ENCODE data around the gene CLDN19.
A peak's percentile ranks its signal among the peaks of the same experiment; 100 is the strongest.

Gene CLDN19

DNA sequence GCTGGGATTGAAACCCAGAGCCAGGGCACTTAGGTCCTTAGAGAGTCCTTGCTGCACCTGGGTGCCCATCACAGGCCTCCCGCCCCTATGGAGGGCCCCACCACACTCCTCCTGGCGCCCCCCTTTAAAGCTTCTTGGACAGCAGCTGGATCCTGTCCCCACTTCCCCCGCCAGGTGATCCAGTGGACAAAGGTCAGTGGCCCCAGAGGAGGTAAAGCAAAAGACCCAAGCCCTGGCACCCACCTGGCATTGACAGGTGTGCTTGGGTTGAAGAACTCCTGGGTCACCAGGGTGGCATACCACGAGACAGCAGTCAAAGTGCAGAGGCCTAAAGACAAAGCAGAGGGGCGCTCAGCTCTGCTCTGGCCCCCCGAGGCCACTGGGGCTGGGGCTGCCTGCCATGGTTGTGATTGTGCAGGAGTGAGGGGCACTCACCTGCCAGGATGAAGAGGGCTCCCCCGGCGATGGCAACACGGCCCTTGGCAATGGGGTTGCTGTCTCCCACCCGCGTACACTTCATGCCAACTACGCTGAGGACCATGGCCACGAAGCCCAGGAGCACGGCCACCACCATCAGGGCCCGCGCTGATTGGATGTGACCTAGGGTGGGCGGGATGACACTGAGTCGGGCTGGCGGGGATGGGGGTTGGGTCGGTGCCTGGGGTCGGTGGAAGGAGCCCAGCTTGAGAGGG lies 1.9 kb downstream of the CLDN19 start:
- H3K4me3 ChIP-seq (ENCODE audit: low read length) = no peak overlapping the region
- TF ChIP-seq, protein P1, sequence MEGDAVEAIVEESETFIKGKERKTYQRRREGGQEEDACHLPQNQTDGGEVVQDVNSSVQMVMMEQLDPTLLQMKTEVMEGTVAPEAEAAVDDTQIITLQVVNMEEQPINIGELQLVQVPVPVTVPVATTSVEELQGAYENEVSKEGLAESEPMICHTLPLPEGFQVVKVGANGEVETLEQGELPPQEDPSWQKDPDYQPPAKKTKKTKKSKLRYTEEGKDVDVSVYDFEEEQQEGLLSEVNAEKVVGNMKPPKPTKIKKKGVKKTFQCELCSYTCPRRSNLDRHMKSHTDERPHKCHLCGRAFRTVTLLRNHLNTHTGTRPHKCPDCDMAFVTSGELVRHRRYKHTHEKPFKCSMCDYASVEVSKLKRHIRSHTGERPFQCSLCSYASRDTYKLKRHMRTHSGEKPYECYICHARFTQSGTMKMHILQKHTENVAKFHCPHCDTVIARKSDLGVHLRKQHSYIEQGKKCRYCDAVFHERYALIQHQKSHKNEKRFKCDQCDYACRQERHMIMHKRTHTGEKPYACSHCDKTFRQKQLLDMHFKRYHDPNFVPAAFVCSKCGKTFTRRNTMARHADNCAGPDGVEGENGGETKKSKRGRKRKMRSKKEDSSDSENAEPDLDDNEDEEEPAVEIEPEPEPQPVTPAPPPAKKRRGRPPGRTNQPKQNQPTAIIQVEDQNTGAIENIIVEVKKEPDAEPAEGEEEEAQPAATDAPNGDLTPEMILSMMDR (conservative IDR thresholded peaks at IDR 0.05; ENCODE audit: low read length) = no peak
- DNase-seq (ENCODE audit: low read depth) = no peak

DNA sequence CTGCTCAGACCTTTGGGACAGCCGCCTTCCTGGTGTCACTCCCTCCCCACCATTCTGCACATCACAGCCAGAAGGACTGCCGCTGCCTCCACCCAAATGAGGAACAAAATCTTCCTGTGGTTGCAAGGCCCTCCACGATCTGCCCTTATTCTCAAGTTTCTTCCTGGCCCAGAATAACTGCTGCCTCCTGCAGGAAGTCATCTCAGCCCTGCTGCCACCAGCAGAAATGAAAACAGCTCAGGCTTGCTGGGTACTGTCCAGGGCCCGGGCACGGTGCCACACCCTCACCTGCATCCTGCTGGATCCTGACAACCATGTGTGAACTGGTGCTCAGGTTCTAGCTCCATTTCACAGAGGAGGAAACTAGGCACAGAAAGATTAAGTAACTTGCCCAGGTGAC lies 2.8 kb downstream of the CLDN19 start:
- DNase-seq (ENCODE audit: low read depth) = no peak
- TF ChIP-seq, protein P1 (conservative IDR thresholded peaks at IDR 0.05; ENCODE audit: low read length) = no peak

DNA sequence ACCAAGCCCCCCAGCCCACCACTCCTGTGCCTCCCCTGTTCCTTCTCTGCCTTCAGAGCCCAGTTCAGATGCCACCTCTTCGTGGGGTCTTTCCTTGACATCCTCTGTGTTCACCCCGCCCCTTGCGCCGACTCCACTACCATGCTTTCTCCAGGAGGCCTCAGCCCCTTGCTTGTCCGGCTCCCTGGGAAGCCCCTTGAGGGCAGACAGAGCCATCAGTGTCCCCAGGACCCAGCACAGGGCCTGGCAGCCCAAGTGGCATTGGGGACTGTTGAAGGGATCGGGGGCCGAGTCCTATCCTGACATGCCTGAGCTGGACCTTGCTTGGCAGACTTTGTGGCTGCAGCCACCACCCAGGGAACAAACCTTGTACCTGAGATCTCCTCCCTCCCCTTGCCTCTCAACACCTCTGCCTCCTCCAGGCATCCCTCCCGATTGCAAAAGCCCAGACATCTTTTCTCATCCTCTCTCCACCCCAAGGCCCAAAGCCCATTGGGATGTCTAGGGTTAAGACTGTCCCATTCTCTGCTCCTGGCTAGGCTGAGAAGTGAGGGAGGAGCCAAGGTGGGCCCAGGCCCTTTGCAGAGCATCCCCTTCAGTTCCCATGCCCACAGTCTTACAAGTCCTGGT lies 3.4 kb downstream of the CLDN19 start:
- DNase-seq (ENCODE audit: low read depth) = no peak
- TF ChIP-seq, protein P1 (conservative IDR thresholded peaks at IDR 0.05; ENCODE audit: low read length) = no peak
- H3K4me3 ChIP-seq (ENCODE audit: low read length) = no peak overlapping the region

More for the DNA sequence above, 2.8 kb downstream of the CLDN19 start:
- no peak overlapping the region for H3K4me3 ChIP-seq (ENCODE audit: low read length)

DNA sequence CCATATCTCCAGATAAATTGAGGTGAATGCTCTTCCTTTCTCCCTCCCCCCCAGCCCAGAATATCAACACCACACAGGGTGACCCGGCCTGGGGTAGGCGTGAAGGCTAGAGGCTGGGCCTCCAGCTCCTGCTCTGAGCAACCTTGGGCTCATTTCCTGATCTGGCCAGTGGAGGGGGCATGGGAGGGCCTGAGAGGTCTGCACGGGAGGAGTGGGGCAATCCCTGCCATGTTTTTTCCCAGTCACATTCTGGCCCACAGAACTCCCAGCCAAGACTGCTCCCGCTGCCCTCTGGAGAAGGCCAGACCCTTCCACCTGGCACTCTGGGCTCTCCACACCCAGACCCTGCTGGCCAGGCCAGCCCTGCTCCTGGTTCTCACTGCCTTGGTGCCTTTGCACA lies 3.9 kb downstream of the CLDN19 start:
- DNase-seq (ENCODE audit: low read depth) = peak; percentile 14
- TF ChIP-seq, protein P1 (conservative IDR thresholded peaks at IDR 0.05; ENCODE audit: low read length) = peak; percentile 37
- no peak overlapping the region for H3K4me3 ChIP-seq (ENCODE audit: low read length)

DNA sequence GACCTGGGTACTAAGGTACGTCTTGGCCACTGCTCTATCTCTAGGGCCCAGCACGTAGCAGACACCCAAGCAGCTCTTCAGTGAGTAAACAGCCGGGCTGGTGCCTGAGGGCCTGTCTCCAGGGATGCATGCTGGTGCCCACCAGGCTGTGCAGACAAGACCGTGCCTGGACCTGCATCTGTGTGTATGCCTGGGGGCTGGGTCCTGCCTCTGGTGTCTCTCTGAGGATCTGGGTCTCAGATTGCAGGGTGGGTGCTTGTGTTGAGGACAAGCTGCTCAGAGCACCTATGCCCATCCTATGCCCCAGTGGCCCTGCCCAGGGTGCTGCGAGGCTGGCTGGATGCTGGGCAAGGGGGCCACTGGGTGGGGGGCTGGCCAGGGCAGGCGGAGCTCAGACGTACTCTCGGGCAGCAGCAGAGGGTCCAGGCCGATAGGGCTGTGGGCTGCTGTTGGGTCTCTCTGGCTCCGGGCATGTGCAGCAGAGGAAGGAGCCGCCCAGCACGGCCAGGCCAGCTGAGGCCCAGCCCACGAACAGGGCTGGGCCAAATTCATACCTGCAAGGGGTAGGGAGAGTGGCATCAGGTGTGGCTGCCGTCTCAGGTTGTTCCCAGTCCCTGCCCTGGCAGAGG lies 4.4 kb downstream of the CLDN19 start:
- no peak overlapping the region for H3K4me3 ChIP-seq (ENCODE audit: low read length)
- DNase-seq (ENCODE audit: low read depth) = no peak
- TF ChIP-seq, protein P1 (conservative IDR thresholded peaks at IDR 0.05; ENCODE audit: low read length) = no peak

DNA sequence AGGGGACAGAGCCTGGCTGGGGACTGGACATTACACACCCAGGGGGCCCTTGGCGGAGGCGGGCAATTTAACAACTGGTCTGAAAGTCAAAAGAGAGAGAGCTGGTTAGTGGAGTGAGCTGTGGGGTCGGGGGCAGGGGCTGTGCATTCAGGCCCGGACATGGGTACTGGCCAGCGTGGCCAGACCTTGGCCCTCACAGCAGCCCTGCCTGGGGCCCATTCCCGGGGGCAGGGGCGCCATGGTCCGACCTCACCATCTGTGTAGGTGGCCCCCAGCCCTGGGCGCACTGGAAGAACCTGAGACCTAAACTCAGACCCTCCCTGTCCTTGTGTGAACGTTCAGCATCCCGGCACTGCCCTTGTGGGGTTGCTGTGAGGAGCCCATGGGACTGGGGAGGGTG lies 5.0 kb downstream of the CLDN19 start:
- DNase-seq (ENCODE audit: low read depth) = no peak
- H3K4me3 ChIP-seq (ENCODE audit: low read length) = no peak overlapping the region
- TF ChIP-seq, protein P1 (conservative IDR thresholded peaks at IDR 0.05; ENCODE audit: low read length) = no peak
